ENCODE data around the gene SRPK2.
"Not testable (repeated sequence)": the region's sequence is repeated elsewhere in the genome, so short reads cannot be mapped to it uniquely, and the experiment has no call there.

SRPK2 gene
- 83.2 to 86.5 reads per million in 2 donors for total RNA-seq

- DNase-seq: peak; percentile 67
Observed at GRCh38 chr7:105388356-105389087, at the start of gene SRPK2. Gene SRPK2, minus strand, starts transcription at chr7:105388921.

GRCh38 chr7:105438254-105438653, 49.5 kb upstream of the SRPK2 start:
- no peak for DNase-seq

GRCh38 chr7:105437356-105437755, 48.6 kb upstream of the SRPK2 start:
- not testable (repeated sequence) for DNase-seq

GRCh38 chr7:105429746-105430612, 41.3 kb upstream of the SRPK2 start:
- DNase-seq: no peak

DNA sequence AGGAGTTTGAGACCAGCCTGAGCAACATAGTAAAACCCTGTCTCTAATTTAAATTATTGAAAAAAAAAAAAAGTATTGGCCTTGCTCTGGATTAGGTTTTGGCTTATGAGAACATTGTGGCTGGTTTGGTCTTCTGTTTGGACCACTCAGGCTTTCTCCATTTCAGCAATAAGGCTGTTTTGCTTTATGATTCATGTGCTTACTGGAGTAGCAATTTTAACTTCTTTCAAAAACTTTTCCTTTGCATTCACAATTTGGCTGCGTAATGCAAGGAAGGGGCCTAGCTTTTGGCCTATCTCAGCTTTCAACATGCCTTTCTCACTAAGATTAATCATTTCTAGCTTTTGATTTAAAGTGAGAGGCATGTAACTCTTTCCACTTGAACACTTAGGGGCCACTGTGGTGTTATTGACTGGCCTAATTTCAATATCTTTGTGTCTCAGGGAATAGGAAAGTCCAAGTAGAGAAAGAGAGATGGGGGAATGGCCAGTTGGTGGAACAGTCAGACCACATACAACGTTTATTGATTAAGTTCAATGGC, 38.0 kb upstream of the SRPK2 start:
- DNase-seq: no peak

- no peak for DNase-seq
Observed at GRCh38 chr7:105423987-105424386, 35.3 kb upstream of the SRPK2 start.

GRCh38 chr7:105413887-105414437, 25.2 kb upstream of the SRPK2 start:
- no peak for DNase-seq

GRCh38 chr7:105410774-105411173, 22.1 kb upstream of the SRPK2 start:
- not testable (repeated sequence) for DNase-seq

DNA sequence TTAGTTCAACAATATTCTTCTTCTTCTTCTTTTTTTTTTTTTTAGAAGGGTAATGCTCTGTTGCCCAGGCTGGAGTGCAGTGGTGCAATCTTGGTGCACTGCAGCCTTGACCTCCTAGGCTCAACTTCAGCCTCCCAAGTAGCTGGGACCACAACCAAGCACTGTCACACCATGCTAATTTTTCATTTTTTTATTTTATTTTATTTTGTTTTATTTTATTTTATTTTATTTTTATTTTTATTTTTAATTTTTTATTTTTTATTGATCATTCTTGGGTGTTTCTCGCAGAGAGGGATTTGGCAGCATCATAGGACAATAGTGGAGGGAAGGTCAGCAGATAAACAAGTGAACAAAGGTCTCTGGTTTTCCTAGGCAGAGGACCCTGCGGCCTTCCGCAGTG, 21.1 kb upstream of the SRPK2 start:
- not testable (repeated sequence) for DNase-seq

DNA sequence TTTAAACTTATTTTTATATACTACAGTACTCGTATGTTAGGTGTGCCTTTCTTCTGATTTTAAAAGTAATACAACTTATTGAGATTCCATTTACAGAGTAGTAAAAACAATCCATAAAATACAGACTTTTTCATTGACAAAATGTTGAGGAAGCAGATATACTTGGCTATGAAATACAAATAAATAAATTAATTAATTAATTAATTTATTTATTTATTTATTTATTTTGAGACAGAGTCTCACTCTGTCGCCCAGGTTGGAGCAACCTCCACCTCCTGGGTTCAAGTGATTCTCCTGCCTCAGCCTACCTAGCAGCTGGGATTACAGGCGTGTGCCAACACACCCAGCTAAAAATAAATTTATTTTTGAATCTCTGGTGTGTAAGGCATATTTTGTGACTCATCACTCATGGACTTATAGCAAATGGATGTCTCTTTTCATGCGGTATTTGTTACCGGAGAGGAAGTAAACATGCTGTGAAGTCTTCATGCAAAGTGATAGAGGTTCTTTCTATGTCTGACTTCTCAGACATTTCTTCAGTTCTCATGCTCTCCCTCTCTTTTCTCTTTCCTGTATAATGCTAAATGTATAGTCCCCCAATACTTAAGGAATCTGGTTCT, 20.2 kb upstream of the SRPK2 start:
- no peak for DNase-seq

DNA sequence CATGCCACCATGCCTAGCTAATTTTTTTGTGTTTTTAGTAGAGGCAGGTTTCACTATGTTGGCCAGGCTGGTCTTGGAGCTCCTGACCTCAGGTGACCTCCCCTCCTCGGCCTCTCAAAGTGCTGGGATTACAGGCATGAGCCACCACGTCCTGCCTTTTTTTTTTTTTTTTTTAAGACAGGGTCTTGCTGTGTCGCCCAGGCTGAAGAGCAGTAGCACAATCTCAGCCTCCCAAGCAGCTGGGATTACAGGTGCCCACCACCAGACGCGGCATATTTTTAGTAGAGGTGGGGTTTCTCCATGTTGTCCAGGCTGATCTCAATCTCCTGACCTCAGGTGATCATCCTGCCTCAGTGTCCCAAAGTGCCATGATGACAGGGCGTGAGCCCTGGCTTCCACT, 14.4 kb upstream of the SRPK2 start:
- no peak for DNase-seq

DNA sequence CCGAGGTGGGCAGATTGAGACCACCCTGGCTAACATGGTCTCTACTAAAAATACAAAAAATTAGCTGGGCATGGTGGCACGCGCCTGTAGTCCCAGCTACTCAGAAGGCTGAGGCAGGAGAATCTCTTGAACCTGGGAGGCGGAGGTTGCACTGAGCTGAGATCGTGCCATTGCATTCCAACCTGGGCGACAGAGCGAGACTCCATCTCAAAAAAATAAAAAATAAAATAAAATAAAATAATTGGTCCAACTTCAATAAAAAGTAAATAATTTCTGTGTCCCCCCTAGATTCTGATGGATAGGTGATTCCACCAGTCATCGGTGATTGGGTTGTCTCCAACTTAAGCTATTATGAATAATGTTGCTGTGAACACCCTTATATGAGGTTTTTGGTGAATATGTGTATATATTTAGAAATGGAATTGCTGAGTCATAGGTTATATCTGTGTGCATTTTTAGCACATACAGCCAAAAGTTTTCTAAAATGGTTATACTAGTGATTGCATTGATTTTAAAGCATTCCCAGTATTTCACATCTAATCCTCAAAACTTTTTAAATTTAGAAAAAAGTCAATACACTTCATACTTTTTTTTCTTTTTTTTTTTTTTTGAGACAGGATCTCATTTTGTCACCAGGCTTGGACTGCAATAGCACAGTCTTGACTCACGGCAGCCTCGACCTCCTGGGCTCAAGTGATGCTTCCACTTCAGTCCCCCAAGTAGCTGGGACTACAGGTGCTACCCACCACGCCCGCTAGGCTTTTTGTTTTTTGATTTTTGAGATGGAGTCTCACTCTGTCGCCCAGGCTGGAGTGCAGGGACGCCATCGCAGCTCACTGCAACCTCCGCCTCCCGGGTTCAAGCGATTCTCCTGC, 13.7 kb upstream of the SRPK2 start:
- DNase-seq: no peak

GRCh38 chr7:105399043-105399725, 10.5 kb upstream of the SRPK2 start:
- DNase-seq: no peak

DNA sequence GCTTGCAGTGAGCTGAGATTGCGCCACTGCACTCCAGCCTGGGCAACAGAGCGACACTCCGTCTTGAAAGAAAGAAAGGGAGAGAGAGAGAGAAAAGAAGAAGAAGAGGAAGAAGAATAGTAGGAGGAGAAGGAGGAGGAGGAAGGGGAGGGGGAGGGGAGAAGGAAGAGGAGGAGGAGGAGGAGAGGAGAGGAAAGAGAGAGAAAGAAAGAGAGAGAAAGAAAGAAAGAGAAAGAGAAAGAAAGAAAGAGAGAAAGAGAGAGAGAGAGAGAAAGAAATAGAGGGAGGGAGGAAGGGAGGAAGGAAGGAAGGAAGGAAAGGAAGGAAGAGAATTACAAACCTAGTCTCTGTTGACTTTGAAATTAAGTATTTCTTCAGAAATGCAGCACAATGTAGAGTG, 7.8 kb upstream of the SRPK2 start:
- DNase-seq: no peak

DNA sequence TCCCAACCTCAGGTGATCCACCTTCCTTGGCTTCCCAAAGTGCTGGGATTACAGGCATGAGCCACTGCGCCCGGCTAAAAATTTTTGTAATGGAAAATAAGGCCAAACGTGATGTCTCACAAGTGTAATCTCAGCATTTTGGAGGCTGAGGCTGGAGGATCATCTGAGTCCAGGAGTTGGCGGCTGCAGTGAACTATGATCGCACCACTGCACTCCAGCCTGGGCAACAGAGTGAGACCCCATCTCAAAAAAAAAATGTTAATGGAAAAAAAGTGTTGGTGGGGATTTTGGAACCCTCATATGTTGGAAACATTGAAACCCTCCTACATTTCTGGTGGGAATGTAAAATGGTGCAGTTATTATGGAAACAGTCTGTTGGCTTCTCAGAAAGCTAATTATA, 2.7 kb upstream of the SRPK2 start:
- no peak for DNase-seq

GRCh38 chr7:105389889-105390288, 1.2 kb upstream of the SRPK2 start:
- DNase-seq: no peak

GRCh38 chr7:105389088-105389650, 448 bp upstream of the SRPK2 start:
- DNase-seq: peak; percentile 34

- DNase-seq: peak; percentile 42
Observed at GRCh38 chr7:105387508-105388355, 989 bp downstream of the SRPK2 start.

GRCh38 chr7:105377903-105378302, 10.8 kb downstream of the SRPK2 start:
- DNase-seq: no peak
